Caco-2 (cell line): ENCODE results near the gene PEDS1. TPM values are rescaled to one million over a fixed set of nuclear protein-coding genes. Genes with fewer than 3 reads are reported as not detected.
A peak's percentile ranks its signal among the peaks of the same experiment; 100 is the strongest.

Experiments
- BruUV-seq: library from RNA; stranded (reverse); fragments of 400-500 nt; replicated peaks from 2 replicates; lab custom pipeline; 2021; lab: Mats Ljungman, UMichigan
- CTCF ChIA-PET: fragments of 300-600 bp; sonication (Branson Sonifier 250); formaldehyde crosslinking; loops from one replicate; lab custom pipeline; 2022; ENCODE audit warnings: antibody characterized with exemption; lab: Charles Lee
- POLR2A ChIA-PET: fragments of 300-600 bp; sonication (Branson Sonifier 250); formaldehyde crosslinking; loops from one replicate; lab custom pipeline; 2022; ENCODE audit warnings: antibody characterized with exemption; lab: Charles Lee
- DNase-seq, 2 experiments: peaks; one replicate each; pipeline versions ENCODE4 v3.0.0 to v3.0.0-alpha.2; 2020 to 2022
- H3K27me3 ChIP-seq: replicated peaks from 2 replicates; pipeline ENCODE4 v1.6.0; 2011; ENCODE audit warnings: low read length; ENCODE audit not compliant: control insufficient read depth, insufficient read depth
- H3K36me3 ChIP-seq: 2 replicates; pipeline ENCODE4 v1.5.1; 2011; ENCODE audit warnings: low read length; ENCODE audit not compliant: control insufficient read depth, insufficient read depth
- H3K4me1 ChIP-seq: fragments of 250-450 bp; sonication (Bioruptor Pico); 2 replicates; pipeline ENCODE4 v1.5.1; 2020; ENCODE audit warnings: mild to moderate bottlenecking
- H3K4me3 ChIP-seq: 2 replicates; pipeline ENCODE4 v1.5.1; 2011; ENCODE audit warnings: low read depth, mild to moderate bottlenecking, control low read depth, low read length
- H3K9me3 ChIP-seq: fragments of 250-450 bp; sonication (Bioruptor Pico); 2 replicates; pipeline ENCODE4 v1.5.1; 2020; ENCODE audit warnings: mild to moderate bottlenecking, moderate library complexity
- H3K27ac Mint-ChIP-seq: one replicate; pipeline ENCODE4 v1.8.0; 2022; ENCODE audit warnings: mixed read lengths; ENCODE audit not compliant: unreplicated experiment
- H3K27me3 Mint-ChIP-seq: one replicate; pipeline ENCODE4 v1.8.0; 2022; ENCODE audit warnings: mixed read lengths; ENCODE audit not compliant: insufficient read depth, unreplicated experiment
- H3K36me3 Mint-ChIP-seq: one replicate; pipeline ENCODE4 v1.8.0; 2022; ENCODE audit warnings: mild to moderate bottlenecking, mixed read lengths; ENCODE audit not compliant: insufficient read depth, unreplicated experiment
- H3K4me1 Mint-ChIP-seq: one replicate; pipeline ENCODE4 v1.8.0; 2022; ENCODE audit warnings: low read depth, mixed read lengths; ENCODE audit not compliant: unreplicated experiment
- H3K4me3 Mint-ChIP-seq: one replicate; pipeline ENCODE4 v1.8.0; 2022; ENCODE audit warnings: mild to moderate bottlenecking, moderate library complexity, mixed read lengths; ENCODE audit not compliant: unreplicated experiment
- H3K9me3 Mint-ChIP-seq: one replicate; pipeline ENCODE4 v1.8.0; 2022; ENCODE audit warnings: mixed read lengths; ENCODE audit not compliant: unreplicated experiment
- intact Hi-C: fragments of 100-400 bp; cut with micrococcal nuclease; formaldehyde crosslinking; loops from one replicate; pipeline ENCODE4 v1.10.0; 2022; ENCODE audit not compliant: unreplicated experiment
- total RNA-seq: library from RNA; stranded (reverse); gene quantifications from 2 replicates; pipeline ENCODE4 v1.2.3, GENCODE V29; 2022
- TF ChIP-seq, protein P1 (sequence below), 2 experiments: fragments of 200-600 bp in 1 of 2; IDR thresholded peaks; 1 replicate in 1 of 2; 2 replicates in 1 of 2; pipeline versions ENCODE4 v1.5.1 to v1.8.0; 2011 to 2022; ENCODE audit warnings: antibody characterized with exemption in 1 of 2, control low read depth in 1 of 2, inconsistent platforms in 1 of 2, low read depth in 1 of 2, low read length in 1 of 2, mild to moderate bottlenecking in 1 of 2, moderate library complexity in 1 of 2; ENCODE audit not compliant: insufficient read depth in 1 of 2, severe bottlenecking in 1 of 2, unreplicated experiment in 1 of 2

PEDS1 gene
- total RNA-seq, 1 experiment from 2014 or later = 78.3 TPM

DNA sequence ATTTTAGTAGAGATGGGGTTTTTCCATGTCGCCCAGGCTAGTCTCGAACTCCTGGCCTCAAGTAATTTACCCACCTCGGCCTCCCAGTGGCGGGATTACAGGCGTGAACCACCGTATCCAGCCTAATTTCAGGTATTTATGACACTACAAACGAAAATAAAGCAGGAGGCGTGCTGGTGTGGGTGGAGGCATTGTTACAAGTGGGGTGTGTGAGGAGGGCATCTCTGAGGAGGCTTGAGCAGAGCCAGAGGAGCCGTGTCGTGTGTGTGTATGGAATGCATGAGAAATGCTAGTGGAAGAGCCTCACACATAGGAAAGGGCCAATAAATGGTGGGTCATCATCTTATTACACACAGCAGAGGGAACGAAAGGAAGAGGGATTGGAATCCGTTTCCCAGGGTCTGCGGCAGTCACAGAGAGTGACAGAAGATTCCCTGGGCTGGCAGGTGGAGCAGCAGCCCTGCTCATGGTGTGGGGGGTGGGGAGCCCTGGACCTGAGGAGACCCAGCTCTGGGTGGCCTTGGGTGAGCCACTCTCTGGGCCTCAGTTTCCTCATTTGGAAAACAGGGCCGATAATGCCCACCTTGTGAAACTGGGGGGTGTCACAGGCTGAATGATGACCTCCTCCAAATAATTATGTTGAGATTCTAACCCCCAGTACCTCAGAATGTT, 17.2 kb upstream of the PEDS1 start:
- H3K4me1 ChIP-seq = peaks cover 30% of the 10 kb centered on the region
- no peaks in the 10 kb centered on the region for H3K27me3 ChIP-seq
- H3K9me3 Mint-ChIP-seq = no peaks in the 10 kb centered on the region
- no TSS peak for BruUV-seq
- H3K36me3 ChIP-seq = no peaks in the 10 kb centered on the region
- intact Hi-C loops = no loop called here
- H3K36me3 Mint-ChIP-seq = peaks cover 15% of the 10 kb centered on the region
- no peak for DNase-seq
- TF ChIP-seq, protein P1, sequence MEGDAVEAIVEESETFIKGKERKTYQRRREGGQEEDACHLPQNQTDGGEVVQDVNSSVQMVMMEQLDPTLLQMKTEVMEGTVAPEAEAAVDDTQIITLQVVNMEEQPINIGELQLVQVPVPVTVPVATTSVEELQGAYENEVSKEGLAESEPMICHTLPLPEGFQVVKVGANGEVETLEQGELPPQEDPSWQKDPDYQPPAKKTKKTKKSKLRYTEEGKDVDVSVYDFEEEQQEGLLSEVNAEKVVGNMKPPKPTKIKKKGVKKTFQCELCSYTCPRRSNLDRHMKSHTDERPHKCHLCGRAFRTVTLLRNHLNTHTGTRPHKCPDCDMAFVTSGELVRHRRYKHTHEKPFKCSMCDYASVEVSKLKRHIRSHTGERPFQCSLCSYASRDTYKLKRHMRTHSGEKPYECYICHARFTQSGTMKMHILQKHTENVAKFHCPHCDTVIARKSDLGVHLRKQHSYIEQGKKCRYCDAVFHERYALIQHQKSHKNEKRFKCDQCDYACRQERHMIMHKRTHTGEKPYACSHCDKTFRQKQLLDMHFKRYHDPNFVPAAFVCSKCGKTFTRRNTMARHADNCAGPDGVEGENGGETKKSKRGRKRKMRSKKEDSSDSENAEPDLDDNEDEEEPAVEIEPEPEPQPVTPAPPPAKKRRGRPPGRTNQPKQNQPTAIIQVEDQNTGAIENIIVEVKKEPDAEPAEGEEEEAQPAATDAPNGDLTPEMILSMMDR (IDR thresholded peaks at IDR 0.05; ENCODE audit: insufficient read depth in 1 of 2, low read depth in 1 of 2, low read length in 1 of 2, severe bottlenecking in 1 of 2, unreplicated experiment in 1 of 2) = no peak
- no peak overlapping the region for H3K4me3 Mint-ChIP-seq
- no peak overlapping the region for H3K4me3 ChIP-seq
- POLR2A ChIA-PET = interaction anchor here (0.6 kb wide), 1 partner anchor 349 kb away, joined by 3 read pairs; no protein-coding TSS in a partner anchor
- no peaks in the 10 kb centered on the region for H3K27me3 Mint-ChIP-seq
- H3K27ac Mint-ChIP-seq = peak overlapping the region; percentile 69
- peaks cover 13% of the 10 kb centered on the region for H3K4me1 Mint-ChIP-seq
- H3K9me3 ChIP-seq = no peaks in the 10 kb centered on the region
- CTCF ChIA-PET = interaction anchor here (0.6 to 5.9 kb wide), 10 partner anchors 15 to 257 kb away, joined by 3 to 106 read pairs (median 10); partner anchors contain the start of gene PEDS1

DNA sequence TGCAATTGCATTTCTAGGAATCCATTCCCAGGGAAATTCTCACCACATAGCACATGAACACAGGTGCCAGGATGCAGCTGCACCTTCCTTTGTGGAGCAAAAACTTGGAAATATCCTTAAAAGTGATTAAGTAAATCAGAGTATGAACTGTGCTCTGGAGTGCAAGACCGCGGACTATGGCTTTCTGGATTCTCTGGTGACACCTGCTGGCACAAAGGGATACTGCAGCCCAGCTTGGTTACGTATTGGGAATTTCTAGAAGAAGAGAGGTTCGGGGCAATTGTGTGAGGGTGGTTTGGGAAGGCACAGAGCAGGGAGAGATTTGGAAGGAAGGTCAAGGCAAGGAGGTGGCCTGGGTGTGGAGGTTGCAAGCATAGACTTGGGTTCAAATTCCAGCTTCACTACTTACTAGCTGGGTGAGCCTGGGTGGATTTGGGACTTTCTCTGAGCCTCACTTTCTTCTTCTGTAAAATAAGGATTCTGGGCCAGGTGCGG, 15.9 kb upstream of the PEDS1 start:
- Mint-ChIP-seq H3K36me3 (peaks cover 18% of the 10 kb centered on the region), H3K27ac (peak overlapping the region; percentile 12), H3K4me1 (peaks cover 13% of the 10 kb centered on the region), H3K4me3 (no peak overlapping the region), H3K9me3 (no peaks in the 10 kb centered on the region), H3K27me3 (no peaks in the 10 kb centered on the region)
- no peaks in the 10 kb centered on the region for H3K27me3 ChIP-seq
- TF ChIP-seq, protein P1 (IDR thresholded peaks at IDR 0.05; ENCODE audit: insufficient read depth in 1 of 2, low read depth in 1 of 2, low read length in 1 of 2, severe bottlenecking in 1 of 2, unreplicated experiment in 1 of 2) = peak; percentile 99 to 100
- H3K4me1 ChIP-seq = peaks cover 38% of the 10 kb centered on the region
- no peaks in the 10 kb centered on the region for H3K36me3 ChIP-seq
- ChIA-PET CTCF (interaction anchor here (0.6 to 5.9 kb wide), 19 partner anchors 10 to 422 kb away, joined by 3 to 106 read pairs (median 4); partner anchors contain the start of genes CEBPB and PEDS1), POLR2A (interaction anchor here (0.7 to 2.1 kb wide), 6 partner anchors 15 to 53 kb away, joined by 3 to 10 read pairs (median 4); partner anchors contain the start of gene PEDS1)
- H3K9me3 ChIP-seq = no peaks in the 10 kb centered on the region
- peak; percentile 90 to 96 for DNase-seq
- H3K4me3 ChIP-seq = no peak overlapping the region
- intact Hi-C loops = loop anchor here (1.0 to 2.0 kb wide), 3 partner anchors 48 to 190 kb away; no protein-coding TSS in a partner anchor
- no TSS peak for BruUV-seq
